Sigmoid colon (tissue), 7 donors: ENCODE measurements around the gene ZNF778. TPM values are rescaled to one million over a fixed set of nuclear protein-coding genes. Genes with fewer than 3 reads are reported as not detected.
A peak's percentile ranks its signal among the peaks of the same experiment; 100 is the strongest.

ENCODE experiments used
- DNase-seq: peaks from one replicate; pipeline ENCODE4 v3.0.0-alpha.2; 2019
- H3K27ac ChIP-seq, 4 donors: fragments of 200-600 bp; sonication (generic); one replicate each; pipeline ENCODE4 v1.5.1; 2016 to 2019; ENCODE audit warnings: mild to moderate bottlenecking in 1 of 4
- H3K27me3 ChIP-seq, 3 donors: fragments of 200-600 bp; sonication (generic); one replicate each; pipeline ENCODE4 v1.5.1; 2019; ENCODE audit warnings: mild to moderate bottlenecking in 1 of 3
- H3K36me3 ChIP-seq, 4 donors: fragments of 200-600 bp; sonication (generic); one replicate each; pipeline ENCODE4 v1.5.1; 2016 to 2019
- H3K4me1 ChIP-seq, 4 donors: fragments of 200-600 bp; sonication (generic); one replicate each; pipeline ENCODE4 v1.5.1; 2017 to 2019
- H3K4me3 ChIP-seq, 4 donors: fragments of 200-600 bp; sonication (generic); one replicate each; pipeline ENCODE4 v1.5.1; 2017 to 2019; ENCODE audit warnings: mild to moderate bottlenecking in 2 of 4, moderate library complexity in 1 of 4
- H3K9me3 ChIP-seq, 4 donors: fragments of 200-600 bp in 3 of 4; sonication (generic) in 3 of 4; one replicate each; pipeline versions ENCODE4 v1.5.1 to v1.6.1; 2013 to 2019
- POLR2AphosphoS5 ChIP-seq, 4 donors: sonication (generic); formaldehyde crosslinking; IDR thresholded peaks; one replicate each; pipeline ENCODE4 v1.6.1; 2017; ENCODE audit warnings: antibody characterized with exemption in 4 of 4
- WGBS, 2 donors: extraction: QIAGEN DNeasy Blood & Tissue Kit; methylation state at CpG; one replicate each; pipeline ENCODE4 v1.1.7; 2013; 5-methylcytosine and 5-hydroxymethylcytosine counted together
- intact Hi-C: fragments of 100-400 bp; cut with DNase I; formaldehyde crosslinking; loops from one replicate; pipeline ENCODE4 v1.15.1; 2023
- polyA plus RNA-seq, 3 donors: library from polyadenylated mRNA; stranded (reverse); fragments of 200-250 nt; gene quantifications; one replicate each; pipeline ENCODE4 v1.2.3, GENCODE V29; 2013
- total RNA-seq, 4 donors: library from RNA; depleted of rRNA; stranded (reverse); fragments of >200 nt; gene quantifications; one replicate each; pipeline ENCODE4 v1.1.0, GENCODE V29; 2016
- TF ChIP-seq, protein P1 (sequence below), 4 experiments: fragments of 450-650 bp in 3 of 4; fragments of 200-600 bp in 1 of 4; IDR thresholded peaks; one replicate each; pipeline ENCODE4 v1.5.1; 2016 to 2019; ENCODE audit warnings: antibody characterized with exemption in 4 of 4, mild to moderate bottlenecking in 3 of 4, moderate library complexity in 2 of 4
- donor health status: healthy with polysubstance abuse.
- donor health status: Bipolar disorder and iron deficiency.
- donor health status: healthy.

ZNF778 gene
- total and polyA plus RNA-seq, 7 donors: 0.69 to 96.1 (median 12.2) TPM

DNA sequence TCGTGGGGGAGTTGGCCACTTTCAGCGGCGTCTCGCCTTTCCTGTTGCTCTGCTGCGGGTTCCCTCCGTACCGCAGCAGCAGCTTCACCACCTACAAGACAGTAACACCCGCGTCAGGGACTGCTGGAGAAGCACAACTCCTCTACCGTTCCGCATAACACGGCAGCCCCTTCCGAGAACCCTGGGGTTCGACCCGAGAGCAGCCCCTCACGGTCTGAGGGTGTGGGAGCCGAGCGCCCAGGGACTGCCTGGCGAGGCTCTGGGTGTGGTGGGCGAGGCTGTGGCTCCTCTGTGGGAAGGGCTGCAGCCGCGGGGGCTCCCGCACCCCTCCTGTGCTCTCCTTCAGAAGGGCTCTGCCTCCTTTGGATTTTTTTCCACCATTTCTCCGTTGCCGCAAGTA lies 68.6 kb downstream of the ZNF778 start:
- Histone ChIP-seq H3K36me3 (peaks cover 36 to 89% (median 50%) of the 10 kb centered on the region in 4 donors), H3K4me1 (peaks cover 0 to 4% (median 0%) of the 10 kb centered on the region in 4 donors), H3K27ac (no peak overlapping the region), H3K4me3 (no peak overlapping the region), H3K27me3 (no peaks in the 10 kb centered on the region), H3K9me3 (no peaks in the 10 kb centered on the region)
- intact Hi-C loops: no loop called here
- TF ChIP-seq POLR2AphosphoS5 (IDR thresholded peaks at IDR 0.05): peak in 1 of 4 donors; percentile 5
- TF ChIP-seq, protein P1, sequence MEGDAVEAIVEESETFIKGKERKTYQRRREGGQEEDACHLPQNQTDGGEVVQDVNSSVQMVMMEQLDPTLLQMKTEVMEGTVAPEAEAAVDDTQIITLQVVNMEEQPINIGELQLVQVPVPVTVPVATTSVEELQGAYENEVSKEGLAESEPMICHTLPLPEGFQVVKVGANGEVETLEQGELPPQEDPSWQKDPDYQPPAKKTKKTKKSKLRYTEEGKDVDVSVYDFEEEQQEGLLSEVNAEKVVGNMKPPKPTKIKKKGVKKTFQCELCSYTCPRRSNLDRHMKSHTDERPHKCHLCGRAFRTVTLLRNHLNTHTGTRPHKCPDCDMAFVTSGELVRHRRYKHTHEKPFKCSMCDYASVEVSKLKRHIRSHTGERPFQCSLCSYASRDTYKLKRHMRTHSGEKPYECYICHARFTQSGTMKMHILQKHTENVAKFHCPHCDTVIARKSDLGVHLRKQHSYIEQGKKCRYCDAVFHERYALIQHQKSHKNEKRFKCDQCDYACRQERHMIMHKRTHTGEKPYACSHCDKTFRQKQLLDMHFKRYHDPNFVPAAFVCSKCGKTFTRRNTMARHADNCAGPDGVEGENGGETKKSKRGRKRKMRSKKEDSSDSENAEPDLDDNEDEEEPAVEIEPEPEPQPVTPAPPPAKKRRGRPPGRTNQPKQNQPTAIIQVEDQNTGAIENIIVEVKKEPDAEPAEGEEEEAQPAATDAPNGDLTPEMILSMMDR (IDR thresholded peaks at IDR 0.05): no peak
- 92 to 94% methylated on average over 25 of the region's 25 CpGs for WGBS, 2 donors
- no peak for DNase-seq

Other genes with a start within 250 kb of the ZNF778 start
- gene CBFA2T3, start 240.5 kb upstream of the ZNF778 start, total RNA-seq: 10 to 100 TPM in 1 of 4 donors, 1 to 10 TPM in 2, under 1 TPM in 1; 0.95 to 26.8 (median 3.4) TPM
- gene CBFA2T3, start 240.5 kb upstream of the ZNF778 start, polyA plus RNA-seq: 1 to 10 TPM; 4.2 to 9.8 (median 7.2) TPM
- gene ACSF3, start 123.9 kb upstream of the ZNF778 start, total RNA-seq: 10 to 100 TPM; 19.7 to 31.6 (median 24.8) TPM
- gene ACSF3, start 123.9 kb upstream of the ZNF778 start, polyA plus RNA-seq: 10 to 100 TPM; 28.2 to 42.2 (median 35.6) TPM
- not detected for gene CDH15, start 46.0 kb upstream of the ZNF778 start, total RNA-seq
- gene CDH15, start 46.0 kb upstream of the ZNF778 start, polyA plus RNA-seq: under 1 TPM in 1 of 3 donors, not detected in 2; 0.01 TPM
- gene SLC22A31, start 17.2 kb upstream of the ZNF778 start, total RNA-seq: not detected
- gene SLC22A31, start 17.2 kb upstream of the ZNF778 start, polyA plus RNA-seq: under 1 TPM in 1 of 3 donors, not detected in 2; 0.87 TPM